ENCODE results near the gene CLASP1.

DNA sequence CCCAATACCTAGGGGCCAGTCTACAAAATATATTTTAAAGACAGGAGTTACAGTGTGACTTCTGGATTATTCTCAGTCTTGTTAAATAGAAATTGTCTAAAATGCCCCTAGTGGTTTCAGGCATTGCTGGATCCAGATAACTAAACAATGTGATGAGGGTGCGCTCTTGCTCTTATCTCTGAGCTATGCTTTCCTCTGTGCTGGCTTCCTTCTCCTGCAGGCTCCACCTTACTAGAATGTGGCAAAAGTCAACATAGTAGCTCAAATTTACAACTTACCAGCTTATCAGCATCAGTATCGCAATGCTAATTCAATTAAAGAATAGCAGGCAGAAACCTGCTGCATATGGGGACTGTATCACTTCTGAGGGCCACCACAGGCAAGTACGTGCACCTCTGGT lies 179.9 kb downstream of the CLASP1 start:
- TF ChIP-seq EZH2 (IDR thresholded peaks at IDR 0.05; ENCODE audit: insufficient read depth, poor library complexity, severe bottlenecking) (no peak), EZH2phosphoT487 (IDR thresholded peaks at IDR 0.05; ENCODE audit: insufficient read depth, low read depth) (no peak)

All from GM23248 (cell line).